IMR-90 (cell line): ENCODE results near the gene SERPINI1. TPM values are rescaled to one million over a fixed set of nuclear protein-coding genes. Genes with fewer than 3 reads are reported as not detected.

Experiments
- ATAC-seq: fragments of 200-7000 bp; cut with Tn5 transposase; 2 replicates; pipeline ENCODE4 v1.9.1; 2020; ENCODE audit warnings: low read depth, mild to moderate bottlenecking, moderate library complexity
- BruUV-seq: library from RNA; stranded (reverse); fragments of 400-500 nt; replicated peaks from 2 replicates; lab custom pipeline; 2021; lab: Mats Ljungman, UMichigan
- CTCF ChIA-PET: fragments of 300-600 bp; formaldehyde crosslinking; extraction: SDS; loops from one replicate; lab custom pipeline; 2021; ENCODE audit warnings: antibody characterized with exemption; lab: Yijun Ruan, JAX
- POLR2A ChIA-PET: fragments of 300-600 bp; sonication (Branson Sonifier 250); formaldehyde crosslinking; loops from one replicate; lab custom pipeline; 2022; ENCODE audit warnings: antibody characterized with exemption; ENCODE audit not compliant: unreplicated experiment; lab: Charles Lee
- DNase-seq: peaks from one replicate; pipeline ENCODE4 v3.0.0; 2013
- H2AFZ ChIP-seq: replicated peaks from 2 replicates; pipeline ENCODE3; 2013; ENCODE audit warnings: low read length, mild to moderate bottlenecking; ENCODE audit not compliant: poor library complexity
- H2AK5ac ChIP-seq: 2 replicates; pipeline ENCODE4 v1.6.1; 2013; ENCODE audit warnings: low read depth, low read length, inconsistent platforms
- H2AK9ac ChIP-seq: replicated peaks from 2 replicates; pipeline ENCODE3; 2013; ENCODE audit warnings: mild to moderate bottlenecking, low read depth, low read length, moderate library complexity; ENCODE audit not compliant: poor library complexity
- H2BK120ac ChIP-seq: 2 replicates; pipeline ENCODE4 v1.6.1; 2013; ENCODE audit warnings: low read depth, low read length, inconsistent platforms
- H2BK15ac ChIP-seq: 3 replicates; pipeline ENCODE4 v1.6.1; 2013; ENCODE audit warnings: low read depth, low read length, inconsistent platforms
- H2BK20ac ChIP-seq: 2 replicates; pipeline ENCODE4 v1.6.1; 2013; ENCODE audit warnings: low read depth, mild to moderate bottlenecking, inconsistent platforms, low read length, moderate library complexity
- H2BK5ac ChIP-seq: 2 replicates; pipeline ENCODE4 v1.6.1; 2013; ENCODE audit warnings: mild to moderate bottlenecking, low read depth, low read length, inconsistent platforms; ENCODE audit not compliant: poor library complexity, severe bottlenecking
- H3K14ac ChIP-seq: replicated peaks from 2 replicates; pipeline ENCODE4 v1.6.1; 2013; ENCODE audit warnings: low read depth, low read length, inconsistent platforms
- H3K18ac ChIP-seq: 2 replicates; pipeline ENCODE4 v1.6.1; 2013; ENCODE audit warnings: low read depth, low read length, control low read depth
- H3K23ac ChIP-seq: 2 replicates; pipeline ENCODE4 v1.6.1; 2013; ENCODE audit warnings: low read depth, low read length, inconsistent platforms
- H3K27ac ChIP-seq: 2 replicates; pipeline ENCODE4 v1.5.1; 2013; ENCODE audit warnings: mild to moderate bottlenecking, control low read depth, low read length; ENCODE audit not compliant: insufficient read depth
- H3K27me3 ChIP-seq: 2 replicates; pipeline ENCODE4 v1.6.1; 2013; ENCODE audit warnings: low read length; ENCODE audit not compliant: control insufficient read depth, insufficient read depth
- H3K36me3 ChIP-seq: 2 replicates; pipeline ENCODE4 v1.6.1; 2013; ENCODE audit warnings: low read length, mixed read lengths; ENCODE audit not compliant: control insufficient read depth, insufficient read depth
- H3K4ac ChIP-seq: 2 replicates; pipeline ENCODE4 v1.6.1; 2013; ENCODE audit warnings: low read depth, low read length, inconsistent platforms
- H3K4me1 ChIP-seq: 2 replicates; pipeline ENCODE4 v1.6.1; 2013; ENCODE audit warnings: low read length, mixed read lengths; ENCODE audit not compliant: control insufficient read depth, insufficient read depth
- H3K4me2 ChIP-seq: 2 replicates; pipeline ENCODE4 v1.6.1; 2013; ENCODE audit warnings: low read depth, mild to moderate bottlenecking, control low read depth, low read length, moderate library complexity
- H3K4me3 ChIP-seq: 2 replicates; pipeline ENCODE4 v1.5.1; 2013; ENCODE audit warnings: low read depth, mild to moderate bottlenecking, control low read depth, low read length, moderate library complexity; ENCODE audit not compliant: insufficient read depth
- H3K56ac ChIP-seq: 2 replicates; pipeline ENCODE4 v1.6.1; 2013; ENCODE audit warnings: low read length, inconsistent platforms; ENCODE audit not compliant: insufficient read depth; ENCODE audit errors: extremely low read depth
- H3K79me1 ChIP-seq, 2 experiments: 2 replicates each; pipeline ENCODE4 v1.6.1; 2013; ENCODE audit warnings: low read length in 2 of 2, inconsistent platforms in 1 of 2, low read depth in 1 of 2
- H3K9ac ChIP-seq: 2 replicates; pipeline ENCODE4 v1.6.1; 2013; ENCODE audit warnings: low read depth, low read length, control low read depth
- H3K9me1 ChIP-seq: 2 replicates; pipeline ENCODE4 v1.6.1; 2013; ENCODE audit warnings: low read length, inconsistent platforms; ENCODE audit not compliant: insufficient read depth
- H3K9me3 ChIP-seq: 2 replicates; pipeline ENCODE4 v1.6.1; 2013; ENCODE audit warnings: low read length; ENCODE audit not compliant: control insufficient read depth, insufficient read depth
- H4K20me1 ChIP-seq: 2 replicates; pipeline ENCODE4 v1.6.1; 2013; ENCODE audit warnings: low read length, inconsistent platforms; ENCODE audit not compliant: insufficient read depth
- H4K5ac ChIP-seq: 2 replicates; pipeline ENCODE4 v1.6.1; 2013; ENCODE audit warnings: mild to moderate bottlenecking, low read depth, low read length, control low read depth
- H4K8ac ChIP-seq, 2 experiments: 2 replicates each; pipeline ENCODE4 v1.6.1; 2013; ENCODE audit warnings: low read depth in 2 of 2, low read length in 2 of 2, control low read depth in 1 of 2, inconsistent platforms in 1 of 2
- H4K91ac ChIP-seq: 2 replicates; pipeline ENCODE4 v1.6.1; 2013; ENCODE audit warnings: low read depth, low read length, inconsistent platforms; ENCODE audit not compliant: insufficient read depth
- BHLHE40 ChIP-seq: fragments of 150-350 bp; IDR thresholded peaks from 2 replicates; pipeline ENCODE4 v1.6.1; 2016; ENCODE audit warnings: mild to moderate bottlenecking, low read depth, low read length
- CEBPB ChIP-seq: IDR thresholded peaks from 2 replicates; pipeline ENCODE4 v1.6.1; 2012; ENCODE audit warnings: low read depth, low read length, improper control_type of control experiment
- FOS ChIP-seq: fragments of 150-350 bp; IDR thresholded peaks from 2 replicates; pipeline ENCODE4 v1.6.1; 2016; ENCODE audit warnings: low read depth, low read length
- MAFK ChIP-seq: IDR thresholded peaks from 2 replicates; pipeline ENCODE4 v1.6.1; 2012; ENCODE audit warnings: low read depth, low read length, improper control_type of control experiment
- MXI1 ChIP-seq: IDR thresholded peaks from 2 replicates; pipeline ENCODE4 v1.6.1; 2012; ENCODE audit warnings: low read depth, mild to moderate bottlenecking, low read length, moderate library complexity, borderline replicate concordance
- NFE2L2 ChIP-seq: fragments of 150-350 bp; IDR thresholded peaks from 2 replicates; pipeline ENCODE4 v1.6.1; 2016; ENCODE audit warnings: low read depth, mild to moderate bottlenecking, low read length
- POLR2A ChIP-seq: IDR thresholded peaks from 2 replicates; pipeline ENCODE4 v1.6.1; 2012; ENCODE audit warnings: mild to moderate bottlenecking, low read depth, low read length
- RAD21 ChIP-seq: IDR thresholded peaks from 2 replicates; pipeline ENCODE4 v1.6.1; 2012; ENCODE audit warnings: low read length, improper control_type of control experiment
- RFX5 ChIP-seq: IDR thresholded peaks from 2 replicates; pipeline ENCODE4 v1.8.0; 2012; ENCODE audit warnings: low read depth, mild to moderate bottlenecking, low read length, moderate library complexity
- SMC3 ChIP-seq: fragments of 150-350 bp; IDR thresholded peaks from 2 replicates; pipeline ENCODE4 v1.6.1; 2016; ENCODE audit warnings: low read depth, mild to moderate bottlenecking, antibody characterized with exemption, low read length, moderate library complexity
- WGBS, 2 experiments: methylation state at CpG; one replicate each; pipeline versions ENCODE4 v1.1.5 to v1.1.7; 2013; ENCODE audit warnings: missing lambda C conversion rate in 2 of 2; ENCODE audit not compliant: insufficient read length in 1 of 2; ENCODE audit errors: extremely low coverage in 2 of 2; 5-methylcytosine and 5-hydroxymethylcytosine counted together
- dilution Hi-C: fragments of 300-500 bp; cut with HindIII; formaldehyde crosslinking; loops from one replicate; pipeline ENCODE4 v1.14.3; 2018; ENCODE audit warnings: low sequenced_read_pairs; ENCODE audit not compliant: unreplicated experiment
- in situ Hi-C: fragments of 300-500 bp; cut with MboI; formaldehyde crosslinking; loops from 3 replicates; pipeline ENCODE4 v1.14.3; 2019; ENCODE audit warnings: low sequenced_read_pairs, inconsistent platforms, mixed read lengths
- intact Hi-C: fragments of 100-400 bp; cut with micrococcal nuclease; formaldehyde crosslinking; loops from 2 replicates; pipeline ENCODE4 v1.10.0; 2022
- polyA plus RNA-seq, 3 experiments: library from polyadenylated mRNA; depleted of rRNA; stranded (reverse); fragments of >200 nt; gene quantifications; 2 replicates each; pipeline ENCODE4 v1.2.3, GENCODE V29; 2012; ENCODE audit warnings: low replicate concordance in 1 of 3
- total RNA-seq: library from RNA; depleted of rRNA; stranded (reverse); fragments of >200 nt; gene quantifications from 2 replicates; pipeline ENCODE4 v1.2.3, GENCODE V29; 2012
- TF ChIP-seq, protein P1 (sequence below): fragments of 150-350 bp; IDR thresholded peaks from 2 replicates; pipeline ENCODE4 v1.6.1; 2017; ENCODE audit warnings: mild to moderate bottlenecking, antibody characterized with exemption, low read length, low read depth
- TF ChIP-seq, protein P2 (sequence below): fragments of 150-350 bp; IDR thresholded peaks from 2 replicates; pipeline ENCODE4 v1.6.1; 2016; ENCODE audit warnings: low read depth, mild to moderate bottlenecking, low read length, moderate library complexity, borderline replicate concordance
- TF ChIP-seq, protein P3 (sequence below): conservative IDR thresholded peaks from 2 replicates; pipeline ENCODE4 v1.5.1; 2012; ENCODE audit warnings: mild to moderate bottlenecking, low read depth, low read length, improper control_type of control experiment

SERPINI1 gene
- total and polyA plus RNA-seq, 2 of the 4 experiments (the other 2 are of a cell fraction), result 0.36 to 1.3 TPM

DNA sequence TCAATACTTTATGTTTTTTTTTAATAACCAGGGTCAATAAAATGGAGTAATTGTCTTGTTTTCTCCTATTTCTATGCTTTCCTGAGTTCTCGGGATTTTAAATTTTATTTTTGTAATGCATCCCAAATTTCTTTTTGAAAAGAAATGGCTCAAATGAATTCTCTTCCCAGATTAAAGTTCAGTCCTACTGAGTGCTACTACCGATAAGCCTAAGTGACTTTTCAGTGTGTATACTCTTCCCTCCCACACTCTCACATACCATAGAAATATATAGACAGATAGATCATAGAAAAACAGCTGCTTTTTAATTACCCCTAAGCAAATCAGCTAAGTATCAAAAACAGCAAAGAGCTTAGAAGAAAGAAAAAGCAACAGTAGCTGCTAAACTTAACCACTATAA, 1.5 kb downstream of the SERPINI1 start:
- ATAC-seq (no peak), DNase-seq (no peak)
- Histone ChIP-seq H3K27me3 (no peaks in the 10 kb centered on the region), H3K23ac (no peak overlapping the region), H3K79me1 (peaks cover 4 to 5% of the 10 kb centered on the region in 2 experiments; a peak in 2 of 4 replicates), H3K14ac (no peak overlapping the region), H3K9me3 (no peaks in the 10 kb centered on the region), H3K18ac (no peak overlapping the region), H3K9ac (no peak overlapping the region), H3K56ac (no peak overlapping the region), H3K4me3 (no peak overlapping the region), H4K8ac (no peak overlapping the region), H3K27ac (no peak overlapping the region), H2BK20ac (no peak overlapping the region), H2BK5ac (no peak overlapping the region), H4K91ac (no peak overlapping the region), H4K5ac (no peak overlapping the region), H3K9me1 (no peaks in the 10 kb centered on the region), H3K4me2 (no peak overlapping the region), H2BK120ac (no peak overlapping the region), H2AK9ac (no peak overlapping the region), H3K36me3 (no peaks in the 10 kb centered on the region), H4K20me1 (peaks cover 5% of the 10 kb centered on the region; the same call in 1 of the 2 replicates), H2AFZ (no peak overlapping the region), H2BK15ac (no peak overlapping the region), H2AK5ac (no peak overlapping the region), H3K4ac (no peak overlapping the region), H3K4me1 (no peaks in the 10 kb centered on the region)
- dilution Hi-C loops (no loop called here), intact Hi-C loops (loop anchor here (5.0 to 10.0 kb wide), 2 partner anchors 308 to 1725 kb away; no protein-coding TSS in a partner anchor), in situ Hi-C loops (no loop called here)
- WGBS, 2 experiments, result no CpG with 5 or more reads among the region's 2 CpGs
- TF ChIP-seq, protein P1, sequence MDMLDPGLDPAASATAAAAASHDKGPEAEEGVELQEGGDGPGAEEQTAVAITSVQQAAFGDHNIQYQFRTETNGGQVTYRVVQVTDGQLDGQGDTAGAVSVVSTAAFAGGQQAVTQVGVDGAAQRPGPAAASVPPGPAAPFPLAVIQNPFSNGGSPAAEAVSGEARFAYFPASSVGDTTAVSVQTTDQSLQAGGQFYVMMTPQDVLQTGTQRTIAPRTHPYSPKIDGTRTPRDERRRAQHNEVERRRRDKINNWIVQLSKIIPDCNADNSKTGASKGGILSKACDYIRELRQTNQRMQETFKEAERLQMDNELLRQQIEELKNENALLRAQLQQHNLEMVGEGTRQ, result no peak
- no peak for TF ChIP-seq MXI1
- TF ChIP-seq CEBPB, result no peak
- no peak for TF ChIP-seq BHLHE40
- TF ChIP-seq, protein P2, sequence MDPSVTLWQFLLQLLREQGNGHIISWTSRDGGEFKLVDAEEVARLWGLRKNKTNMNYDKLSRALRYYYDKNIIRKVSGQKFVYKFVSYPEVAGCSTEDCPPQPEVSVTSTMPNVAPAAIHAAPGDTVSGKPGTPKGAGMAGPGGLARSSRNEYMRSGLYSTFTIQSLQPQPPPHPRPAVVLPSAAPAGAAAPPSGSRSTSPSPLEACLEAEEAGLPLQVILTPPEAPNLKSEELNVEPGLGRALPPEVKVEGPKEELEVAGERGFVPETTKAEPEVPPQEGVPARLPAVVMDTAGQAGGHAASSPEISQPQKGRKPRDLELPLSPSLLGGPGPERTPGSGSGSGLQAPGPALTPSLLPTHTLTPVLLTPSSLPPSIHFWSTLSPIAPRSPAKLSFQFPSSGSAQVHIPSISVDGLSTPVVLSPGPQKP, result no peak
- TF ChIP-seq MAFK, result no peak
- no peak for TF ChIP-seq RFX5
- TF ChIP-seq, protein P3, sequence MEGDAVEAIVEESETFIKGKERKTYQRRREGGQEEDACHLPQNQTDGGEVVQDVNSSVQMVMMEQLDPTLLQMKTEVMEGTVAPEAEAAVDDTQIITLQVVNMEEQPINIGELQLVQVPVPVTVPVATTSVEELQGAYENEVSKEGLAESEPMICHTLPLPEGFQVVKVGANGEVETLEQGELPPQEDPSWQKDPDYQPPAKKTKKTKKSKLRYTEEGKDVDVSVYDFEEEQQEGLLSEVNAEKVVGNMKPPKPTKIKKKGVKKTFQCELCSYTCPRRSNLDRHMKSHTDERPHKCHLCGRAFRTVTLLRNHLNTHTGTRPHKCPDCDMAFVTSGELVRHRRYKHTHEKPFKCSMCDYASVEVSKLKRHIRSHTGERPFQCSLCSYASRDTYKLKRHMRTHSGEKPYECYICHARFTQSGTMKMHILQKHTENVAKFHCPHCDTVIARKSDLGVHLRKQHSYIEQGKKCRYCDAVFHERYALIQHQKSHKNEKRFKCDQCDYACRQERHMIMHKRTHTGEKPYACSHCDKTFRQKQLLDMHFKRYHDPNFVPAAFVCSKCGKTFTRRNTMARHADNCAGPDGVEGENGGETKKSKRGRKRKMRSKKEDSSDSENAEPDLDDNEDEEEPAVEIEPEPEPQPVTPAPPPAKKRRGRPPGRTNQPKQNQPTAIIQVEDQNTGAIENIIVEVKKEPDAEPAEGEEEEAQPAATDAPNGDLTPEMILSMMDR, result no peak
- TF ChIP-seq FOS, result no peak
- no peak for TF ChIP-seq SMC3
- no peak for TF ChIP-seq NFE2L2
- no peak for TF ChIP-seq POLR2A
- no peak for TF ChIP-seq RAD21
- ChIA-PET CTCF (no interaction called here), POLR2A (no interaction called here)
- BruUV-seq, result no TSS peak
